Hepatocyte (in vitro differentiated cells): Measurements from ENCODE around the gene DCLK2. TPM values are rescaled to one million over a fixed set of nuclear protein-coding genes. Genes with fewer than 3 reads are reported as not detected.

ENCODE experiments used
- DNase-seq: peaks from one replicate; pipeline ENCODE4 v3.0.0-alpha.2; 2016; ENCODE audit warnings: low spot score
- H2AFZ ChIP-seq: fragments of 200-600 bp; sonication (generic); 2 replicates; pipeline ENCODE4 v1.6.0; 2016; ENCODE audit warnings: antibody characterized with exemption, mild to moderate bottlenecking
- H3K27ac ChIP-seq: fragments of 200-600 bp; sonication (generic); 2 replicates; pipeline ENCODE4 v1.5.1; 2016; ENCODE audit warnings: mild to moderate bottlenecking
- H3K27me3 ChIP-seq: fragments of 200-600 bp; sonication (generic); 2 replicates; pipeline ENCODE4 v1.6.1; 2016
- H3K36me3 ChIP-seq: fragments of 200-600 bp; sonication (generic); replicated peaks from 2 replicates; pipeline ENCODE4 v1.5.1; 2016; ENCODE audit warnings: low read depth; ENCODE audit not compliant: insufficient read depth
- H3K4me1 ChIP-seq: fragments of 200-600 bp; sonication (generic); 2 replicates; pipeline ENCODE4 v1.5.1; 2016; ENCODE audit warnings: mild to moderate bottlenecking, moderate library complexity; ENCODE audit not compliant: insufficient read depth
- H3K4me2 ChIP-seq: fragments of 200-600 bp; sonication (generic); 2 replicates; pipeline ENCODE4 v1.6.0; 2016
- H3K4me3 ChIP-seq: fragments of 200-600 bp; sonication (generic); 2 replicates; pipeline ENCODE4 v1.5.1; 2016; ENCODE audit warnings: mild to moderate bottlenecking
- H3K79me2 ChIP-seq: fragments of 200-600 bp; sonication (generic); 2 replicates; pipeline ENCODE4 v1.6.0; 2017; ENCODE audit warnings: mild to moderate bottlenecking
- H3K9me2 ChIP-seq: fragments of 200-600 bp; sonication (generic); replicated peaks from 2 replicates; pipeline ENCODE4 v1.6.0; 2017; ENCODE audit warnings: mild to moderate bottlenecking; ENCODE audit not compliant: insufficient read depth
- H3K9me3 ChIP-seq: fragments of 200-600 bp; sonication (generic); 2 replicates; pipeline ENCODE4 v1.5.1; 2016; ENCODE audit warnings: low read depth, mild to moderate bottlenecking
- H4K20me1 ChIP-seq: fragments of 200-600 bp; sonication (generic); 2 replicates; pipeline ENCODE4 v1.6.0; 2016; ENCODE audit warnings: mild to moderate bottlenecking; ENCODE audit not compliant: insufficient read depth, poor library complexity, severe bottlenecking
- EZH2 ChIP-seq: fragments of 200-600 bp; sonication (generic); IDR thresholded peaks from 2 replicates; pipeline ENCODE4 v1.6.1; 2016; ENCODE audit warnings: antibody characterized with exemption, mild to moderate bottlenecking, borderline replicate concordance
- EZH2phosphoT487 ChIP-seq: fragments of 200-600 bp; sonication (generic); IDR thresholded peaks from one replicate; pipeline ENCODE4 v1.6.1; 2018; ENCODE audit warnings: antibody characterized with exemption, mild to moderate bottlenecking, low read depth, moderate library complexity; ENCODE audit not compliant: unreplicated experiment, severe bottlenecking
- WGBS: methylation state at CpG from one replicate; pipeline ENCODE4 v1.1.6; 2016; ENCODE audit warnings: low lambda C conversion rate; ENCODE audit errors: missing lambda C conversion rate; 5-methylcytosine and 5-hydroxymethylcytosine counted together
- polyA plus RNA-seq: library from polyadenylated mRNA; unstranded; fragments of >200 nt; fragmentation: Nextera tagmentation; extraction: Ambion mirVana; gene quantifications from 2 replicates; pipeline ENCODE4 v1.2.1, GENCODE V29; 2016
- total RNA-seq: library from RNA; depleted of rRNA; stranded (reverse); fragments of >200 nt; gene quantifications from 2 replicates; pipeline ENCODE4 v1.2.3, GENCODE V29; 2014
- TF ChIP-seq, protein P1 (sequence below): fragments of 200-600 bp; sonication (generic); IDR thresholded peaks from 2 replicates; pipeline ENCODE4 v1.5.1; 2016; ENCODE audit warnings: antibody characterized with exemption, mild to moderate bottlenecking; ENCODE audit not compliant: poor library complexity

The DCLK2 gene
- total and polyA plus RNA-seq, 2 experiments from 2014 or later = 1.5 to 2.8 TPM

DNA sequence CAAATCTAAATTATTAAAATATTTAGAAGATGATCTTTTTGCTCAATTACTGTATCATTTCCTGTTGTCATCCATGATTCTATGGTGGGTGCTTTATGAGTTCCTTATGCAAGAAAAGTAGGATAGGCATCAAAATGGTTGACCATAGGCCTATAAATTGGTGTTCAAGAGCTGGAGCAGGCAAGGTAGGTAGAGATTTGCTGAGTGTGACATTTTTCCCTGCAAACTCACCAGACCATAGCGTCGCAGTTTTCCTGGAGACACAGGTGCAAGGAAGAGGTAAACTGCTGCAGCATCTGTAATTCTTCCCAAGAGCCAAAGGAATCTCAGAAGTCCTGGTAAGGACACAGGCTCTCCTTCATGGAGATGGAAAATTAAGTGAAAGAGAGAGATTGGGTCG is 33.7 kb upstream of the DCLK2 start:
- no peaks in the 10 kb centered on the region for H3K79me2 ChIP-seq
- H3K9me3 ChIP-seq = no peaks in the 10 kb centered on the region
- H3K27ac ChIP-seq = no peak overlapping the region
- TF ChIP-seq, protein P1, sequence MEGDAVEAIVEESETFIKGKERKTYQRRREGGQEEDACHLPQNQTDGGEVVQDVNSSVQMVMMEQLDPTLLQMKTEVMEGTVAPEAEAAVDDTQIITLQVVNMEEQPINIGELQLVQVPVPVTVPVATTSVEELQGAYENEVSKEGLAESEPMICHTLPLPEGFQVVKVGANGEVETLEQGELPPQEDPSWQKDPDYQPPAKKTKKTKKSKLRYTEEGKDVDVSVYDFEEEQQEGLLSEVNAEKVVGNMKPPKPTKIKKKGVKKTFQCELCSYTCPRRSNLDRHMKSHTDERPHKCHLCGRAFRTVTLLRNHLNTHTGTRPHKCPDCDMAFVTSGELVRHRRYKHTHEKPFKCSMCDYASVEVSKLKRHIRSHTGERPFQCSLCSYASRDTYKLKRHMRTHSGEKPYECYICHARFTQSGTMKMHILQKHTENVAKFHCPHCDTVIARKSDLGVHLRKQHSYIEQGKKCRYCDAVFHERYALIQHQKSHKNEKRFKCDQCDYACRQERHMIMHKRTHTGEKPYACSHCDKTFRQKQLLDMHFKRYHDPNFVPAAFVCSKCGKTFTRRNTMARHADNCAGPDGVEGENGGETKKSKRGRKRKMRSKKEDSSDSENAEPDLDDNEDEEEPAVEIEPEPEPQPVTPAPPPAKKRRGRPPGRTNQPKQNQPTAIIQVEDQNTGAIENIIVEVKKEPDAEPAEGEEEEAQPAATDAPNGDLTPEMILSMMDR = no peak
- TF ChIP-seq EZH2phosphoT487 (no peak), EZH2 (no peak)
- H4K20me1 ChIP-seq = no peaks in the 10 kb centered on the region
- H3K4me3 ChIP-seq = no peak overlapping the region
- no peak overlapping the region for H3K4me2 ChIP-seq
- DNase-seq = no peak
- H3K4me1 ChIP-seq = no peaks in the 10 kb centered on the region
- no peaks in the 10 kb centered on the region for H3K9me2 ChIP-seq
- H3K27me3 ChIP-seq = no peaks in the 10 kb centered on the region
- H3K36me3 ChIP-seq = no peaks in the 10 kb centered on the region
- H2AFZ ChIP-seq = no peak overlapping the region
- 90% methylated on average over 3 of the region's 3 CpGs for WGBS

DNA sequence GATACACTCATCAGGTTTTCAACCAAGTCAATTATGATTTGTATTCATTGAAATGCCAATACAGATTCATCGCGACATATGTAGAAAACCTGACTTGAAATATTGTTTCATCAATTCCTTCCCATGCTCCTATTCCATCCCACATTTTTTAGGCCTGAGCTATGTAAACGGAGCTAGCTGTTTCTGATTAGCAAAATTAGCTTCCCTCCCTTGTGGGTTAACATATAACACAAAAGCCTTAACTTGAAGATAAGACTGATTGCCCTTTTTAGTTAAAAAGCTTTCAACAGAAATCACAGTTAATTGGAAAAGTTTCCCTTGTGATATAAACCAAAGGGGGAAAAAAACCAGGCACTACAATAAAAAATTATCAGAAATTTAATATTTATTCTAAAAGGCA is 32.8 kb upstream of the DCLK2 start:
- no peaks in the 10 kb centered on the region for H3K9me2 ChIP-seq
- H3K4me1 ChIP-seq = no peaks in the 10 kb centered on the region
- no peaks in the 10 kb centered on the region for H3K27me3 ChIP-seq
- H3K79me2 ChIP-seq = no peaks in the 10 kb centered on the region
- H3K9me3 ChIP-seq = no peaks in the 10 kb centered on the region
- no peak overlapping the region for H3K4me3 ChIP-seq
- no peaks in the 10 kb centered on the region for H3K36me3 ChIP-seq
- H4K20me1 ChIP-seq = no peaks in the 10 kb centered on the region
- no peak overlapping the region for H3K27ac ChIP-seq
- no peak overlapping the region for H2AFZ ChIP-seq
- 73% methylated on average over 3 of the region's 3 CpGs for WGBS
- H3K4me2 ChIP-seq = no peak overlapping the region
- TF ChIP-seq, protein P1 = no peak
- no peak for TF ChIP-seq EZH2phosphoT487
- TF ChIP-seq EZH2 = no peak
- DNase-seq = no peak

DNA sequence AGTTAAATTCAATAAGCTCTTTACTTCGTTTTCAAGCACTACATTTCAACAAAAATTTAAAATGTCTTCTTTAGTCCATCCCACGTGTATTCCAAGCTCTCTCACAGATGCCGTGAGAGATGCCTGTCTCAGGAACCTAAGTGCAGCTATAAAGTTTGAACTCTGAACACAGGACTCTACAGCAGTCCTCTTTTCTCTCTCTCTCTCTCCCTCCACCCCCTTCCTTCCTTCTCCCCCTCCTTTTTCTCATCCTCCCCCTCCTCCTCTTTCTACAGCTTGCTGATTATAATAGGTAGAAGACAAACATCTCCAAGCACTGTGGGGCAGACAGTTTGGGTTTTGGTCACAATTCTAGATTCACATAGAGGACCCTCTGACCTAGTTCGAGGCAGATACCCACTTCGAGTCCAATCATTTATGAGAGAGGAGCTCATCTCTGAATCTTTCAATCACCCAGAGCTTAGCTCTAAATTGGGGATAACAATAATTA is 31.5 kb upstream of the DCLK2 start:
- H3K9me3 ChIP-seq = no peaks in the 10 kb centered on the region
- no peaks in the 10 kb centered on the region for H3K4me1 ChIP-seq
- H2AFZ ChIP-seq = no peak overlapping the region
- H3K4me3 ChIP-seq = no peak overlapping the region
- no peak overlapping the region for H3K27ac ChIP-seq
- TF ChIP-seq, protein P1 = no peak
- no peak for TF ChIP-seq EZH2phosphoT487
- no peak for TF ChIP-seq EZH2
- H3K36me3 ChIP-seq = no peaks in the 10 kb centered on the region
- no peak for DNase-seq
- H3K79me2 ChIP-seq = no peaks in the 10 kb centered on the region
- no peaks in the 10 kb centered on the region for H3K27me3 ChIP-seq
- WGBS = 49% methylated on average over 5 of the region's 5 CpGs
- H4K20me1 ChIP-seq = no peaks in the 10 kb centered on the region
- H3K9me2 ChIP-seq = no peaks in the 10 kb centered on the region
- no peak overlapping the region for H3K4me2 ChIP-seq

DNA sequence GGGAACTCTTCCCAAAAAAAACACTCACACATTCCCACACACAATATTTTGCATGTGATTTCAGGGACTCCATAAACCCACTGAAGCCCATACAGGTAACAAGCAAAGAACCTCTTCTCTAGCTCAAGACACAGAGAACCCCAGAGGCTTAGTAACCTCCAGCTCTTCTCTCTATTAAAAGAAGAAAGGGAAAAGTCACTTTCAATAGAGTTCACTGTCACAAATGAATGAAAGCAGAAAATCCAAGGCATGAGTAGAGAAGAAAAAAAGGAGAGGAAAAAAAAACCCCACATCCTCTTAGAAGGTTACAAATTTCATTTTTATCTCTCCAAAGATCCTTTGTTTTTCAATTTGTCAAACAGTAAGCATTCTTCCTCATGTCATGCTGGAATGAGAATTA is 30.7 kb upstream of the DCLK2 start:
- H3K36me3 ChIP-seq = no peaks in the 10 kb centered on the region
- TF ChIP-seq EZH2 = no peak
- TF ChIP-seq, protein P1 = no peak
- TF ChIP-seq EZH2phosphoT487 = no peak
- no peaks in the 10 kb centered on the region for H3K4me1 ChIP-seq
- no peaks in the 10 kb centered on the region for H3K9me2 ChIP-seq
- no peak for DNase-seq
- no peaks in the 10 kb centered on the region for H3K27me3 ChIP-seq
- no peak overlapping the region for H3K4me3 ChIP-seq
- H3K27ac ChIP-seq = no peak overlapping the region
- H3K79me2 ChIP-seq = no peaks in the 10 kb centered on the region
- no peak overlapping the region for H3K4me2 ChIP-seq
- H2AFZ ChIP-seq = no peak overlapping the region
- H3K9me3 ChIP-seq = no peaks in the 10 kb centered on the region
- H4K20me1 ChIP-seq = no peaks in the 10 kb centered on the region
